Effector memory CD4-positive, alpha-beta T cell (primary cell): Measurements from ENCODE around the gene DNAH10.

ENCODE experiments used
- DNase-seq, 3 donors: peaks; one replicate each; pipeline ENCODE4 v3.0.0-alpha.2; 2020
- H3K27ac ChIP-seq: 2 replicates; pipeline ENCODE4 v1.7.0; 2013; ENCODE audit warnings: mild to moderate bottlenecking, low read length, moderate library complexity; ENCODE audit not compliant: insufficient read depth, poor library complexity, severe bottlenecking
- H3K27me3 ChIP-seq: replicated peaks from 2 replicates; pipeline ENCODE4 v1.7.0; 2013; ENCODE audit warnings: mild to moderate bottlenecking, low read length; ENCODE audit not compliant: insufficient read depth, control insufficient read depth, poor library complexity, severe bottlenecking
- H3K36me3 ChIP-seq: 2 replicates; pipeline ENCODE4 v1.7.0; 2013; ENCODE audit warnings: mild to moderate bottlenecking, low read length, moderate library complexity; ENCODE audit not compliant: control insufficient read depth, insufficient read depth
- H3K4me1 ChIP-seq: 2 replicates; pipeline ENCODE4 v1.7.0; 2013; ENCODE audit warnings: low read length, mild to moderate bottlenecking; ENCODE audit not compliant: control insufficient read depth, insufficient read depth, poor library complexity, severe bottlenecking
- H3K4me3 ChIP-seq: 2 replicates; pipeline ENCODE4 v1.7.0; 2013; ENCODE audit warnings: low read length, low read depth, mild to moderate bottlenecking; ENCODE audit not compliant: insufficient read depth, poor library complexity, severe bottlenecking
- H3K9me3 ChIP-seq: 2 replicates; pipeline ENCODE4 v1.7.0; 2013; ENCODE audit warnings: mild to moderate bottlenecking, low read length, moderate library complexity; ENCODE audit not compliant: control insufficient read depth

DNAH10 gene

GRCh38 chr12:123807670-123808069, 45.6 kb downstream of the DNAH10 start:
- Histone ChIP-seq H3K36me3 (no peaks in the 10 kb centered on the region), H3K4me3 (no peak overlapping the region), H3K4me1 (no peaks in the 10 kb centered on the region), H3K27me3 (no peaks in the 10 kb centered on the region), H3K9me3 (no peaks in the 10 kb centered on the region), H3K27ac (no peak overlapping the region)
- no peak for DNase-seq

- Histone ChIP-seq H3K36me3 (no peaks in the 10 kb centered on the region), H3K4me3 (no peak overlapping the region), H3K9me3 (no peaks in the 10 kb centered on the region), H3K27me3 (no peaks in the 10 kb centered on the region), H3K27ac (no peak overlapping the region), H3K4me1 (no peaks in the 10 kb centered on the region)
- DNase-seq = no peak
These were observed 46.1 kb downstream of the DNAH10 start for GRCh38 chr12:123808167-123808566.

- H3K36me3 ChIP-seq = no peaks in the 10 kb centered on the region
- no peaks in the 10 kb centered on the region for H3K27me3 ChIP-seq
- DNase-seq = no peak
- H3K27ac ChIP-seq = no peak overlapping the region
- H3K4me3 ChIP-seq = no peak overlapping the region
- no peaks in the 10 kb centered on the region for H3K4me1 ChIP-seq
- H3K9me3 ChIP-seq = no peaks in the 10 kb centered on the region
These were observed 51.2 kb downstream of the DNAH10 start for GRCh38 chr12:123813349-123813748.

- no peaks in the 10 kb centered on the region for H3K36me3 ChIP-seq
- no peaks in the 10 kb centered on the region for H3K9me3 ChIP-seq
- no peaks in the 10 kb centered on the region for H3K4me1 ChIP-seq
- no peaks in the 10 kb centered on the region for H3K27me3 ChIP-seq
- no peak overlapping the region for H3K4me3 ChIP-seq
- H3K27ac ChIP-seq = no peak overlapping the region
- no peak for DNase-seq
These were observed 53.9 kb downstream of the DNAH10 start for GRCh38 chr12:123815968-123816367.

GRCh38 chr12:123816896-123817537, 54.9 kb downstream of the DNAH10 start:
- H3K4me1 ChIP-seq = no peaks in the 10 kb centered on the region
- no peak for DNase-seq

GRCh38 chr12:123822804-123823203, 60.7 kb downstream of the DNAH10 start:
- Histone ChIP-seq H3K36me3 (no peaks in the 10 kb centered on the region), H3K27ac (no peak overlapping the region)

More at GRCh38 chr12:123816896-123817537, 54.9 kb downstream of the DNAH10 start:
- H3K27me3 ChIP-seq = no peaks in the 10 kb centered on the region
- no peak overlapping the region for H3K4me3 ChIP-seq
- no peaks in the 10 kb centered on the region for H3K36me3 ChIP-seq
- no peaks in the 10 kb centered on the region for H3K9me3 ChIP-seq
- no peak overlapping the region for H3K27ac ChIP-seq

GRCh38 chr12:123828120-123828519, 66.0 kb downstream of the DNAH10 start:
- no peaks in the 10 kb centered on the region for H3K9me3 ChIP-seq
- no peaks in the 10 kb centered on the region for H3K27me3 ChIP-seq
- no peak overlapping the region for H3K4me3 ChIP-seq
- H3K4me1 ChIP-seq = no peaks in the 10 kb centered on the region
- no peak for DNase-seq
- no peak overlapping the region for H3K27ac ChIP-seq
- H3K36me3 ChIP-seq = no peaks in the 10 kb centered on the region

More at GRCh38 chr12:123822804-123823203, 60.7 kb downstream of the DNAH10 start:
- Histone ChIP-seq H3K4me1 (no peaks in the 10 kb centered on the region), H3K9me3 (no peaks in the 10 kb centered on the region), H3K27me3 (no peaks in the 10 kb centered on the region), H3K4me3 (no peak overlapping the region)
- DNase-seq = no peak

GRCh38 chr12:123828854-123829547, 66.9 kb downstream of the DNAH10 start:
- H3K9me3 ChIP-seq = no peaks in the 10 kb centered on the region
- no peaks in the 10 kb centered on the region for H3K36me3 ChIP-seq
- no peak overlapping the region for H3K27ac ChIP-seq
- H3K4me3 ChIP-seq = no peak overlapping the region
- H3K4me1 ChIP-seq = no peaks in the 10 kb centered on the region
- DNase-seq = no peak
- H3K27me3 ChIP-seq = no peaks in the 10 kb centered on the region

- no peak overlapping the region for H3K4me3 ChIP-seq
- no peak for DNase-seq
- no peaks in the 10 kb centered on the region for H3K27me3 ChIP-seq
- H3K9me3 ChIP-seq = no peaks in the 10 kb centered on the region
- H3K27ac ChIP-seq = no peak overlapping the region
- no peaks in the 10 kb centered on the region for H3K4me1 ChIP-seq
- H3K36me3 ChIP-seq = no peaks in the 10 kb centered on the region
These were observed 67.5 kb downstream of the DNAH10 start for GRCh38 chr12:123829561-123829960.

GRCh38 chr12:123830675-123831074, 68.6 kb downstream of the DNAH10 start:
- Histone ChIP-seq H3K4me3 (no peak overlapping the region), H3K4me1 (no peaks in the 10 kb centered on the region), H3K36me3 (no peaks in the 10 kb centered on the region), H3K27me3 (no peaks in the 10 kb centered on the region), H3K27ac (no peak overlapping the region), H3K9me3 (no peaks in the 10 kb centered on the region)
- DNase-seq = no peak
